NCI-H226 (cell line): Measurements from ENCODE around the gene HLF.
"Not testable (repeated sequence)": the region's sequence is repeated elsewhere in the genome, so short reads cannot be mapped to it uniquely, and the experiment has no call there.

ENCODE experiments used
- DNase-seq: peaks from one replicate; pipeline ENCODE4 v3.0.0-alpha.2; 2015

The HLF gene

GRCh38 chr17:55314784-55315491 is 50.2 kb downstream of the HLF start:
- no peak for DNase-seq

GRCh38 chr17:55316499-55316898 is 51.7 kb downstream of the HLF start:
- DNase-seq, result no peak

GRCh38 chr17:55317284-55317683 is 52.5 kb downstream of the HLF start:
- no peak for DNase-seq

- DNase-seq, result no peak
Observed at GRCh38 chr17:55318081-55318480, 53.3 kb downstream of the HLF start.

GRCh38 chr17:55318715-55319487 is 54.1 kb downstream of the HLF start:
- DNase-seq, result no peak

GRCh38 chr17:55319933-55320593 is 55.3 kb downstream of the HLF start:
- no peak for DNase-seq

GRCh38 chr17:55320594-55321426 is 56.0 kb downstream of the HLF start:
- DNase-seq, result no peak

GRCh38 chr17:55321427-55322060 is 56.8 kb downstream of the HLF start:
- DNase-seq, result no peak

- DNase-seq, result no peak
Observed at GRCh38 chr17:55322453-55322985, 57.8 kb downstream of the HLF start.

GRCh38 chr17:55323518-55324295 is 58.9 kb downstream of the HLF start:
- no peak for DNase-seq

- DNase-seq, result no peak
Observed at GRCh38 chr17:55324296-55324978, 59.7 kb downstream of the HLF start.

- no peak for DNase-seq
Observed at GRCh38 chr17:55325406-55325805, 60.6 kb downstream of the HLF start.

GRCh38 chr17:55326030-55326429 is 61.3 kb downstream of the HLF start:
- DNase-seq, result no peak

- no peak for DNase-seq
Observed at GRCh38 chr17:55327225-55328088, 62.7 kb downstream of the HLF start.

- DNase-seq, result not testable (repeated sequence)
Observed at GRCh38 chr17:55328514-55328913, 63.8 kb downstream of the HLF start.

- no peak for DNase-seq
Observed at GRCh38 chr17:55330344-55330933, 65.7 kb downstream of the HLF start.

- DNase-seq, result no peak
Observed at GRCh38 chr17:55332296-55333041, 67.7 kb downstream of the HLF start.

- DNase-seq, result no peak
Observed at GRCh38 chr17:55334285-55334684, 69.5 kb downstream of the HLF start.
